Breast epithelium (tissue), 4 donors: Measurements from ENCODE around the gene GCSAM. TPM values are rescaled to one million over a fixed set of nuclear protein-coding genes. Genes with fewer than 3 reads are reported as not detected.

ENCODE experiments used
- DNase-seq, 2 donors: peaks; one replicate each; pipeline ENCODE4 v3.0.0-alpha.2; 2019; ENCODE audit warnings: low spot score in 2 of 2
- H3K27ac ChIP-seq, 2 donors: fragments of 200-600 bp; sonication (generic) in 1 of 2; one replicate each; pipeline ENCODE4 v1.5.1; 2016 to 2019; ENCODE audit warnings: mild to moderate bottlenecking in 1 of 2
- H3K27me3 ChIP-seq, 2 donors: fragments of 200-600 bp; sonication (generic) in 1 of 2; one replicate each; pipeline versions ENCODE4 v1.5.1 to v1.6.0; 2017 to 2019; ENCODE audit warnings: control low read depth in 1 of 2, mild to moderate bottlenecking in 1 of 2
- H3K36me3 ChIP-seq: fragments of 200-600 bp; one replicate; pipeline ENCODE4 v1.5.1; 2019
- H3K4me1 ChIP-seq, 2 donors: fragments of 200-600 bp; sonication (generic); one replicate each; pipeline ENCODE4 v1.5.1; 2016 to 2019; ENCODE audit warnings: control low read depth in 1 of 2
- H3K4me3 ChIP-seq, 3 donors: fragments of 200-600 bp; sonication (generic); 1 replicate in 2 of 3; 2 replicates in 1 of 3; pipeline ENCODE4 v1.5.1; 2016 to 2019; ENCODE audit warnings: mild to moderate bottlenecking in 3 of 3, moderate library complexity in 2 of 3
- H3K9me3 ChIP-seq, 2 donors: fragments of 200-600 bp; sonication (generic) in 1 of 2; one replicate each; pipeline ENCODE4 v1.5.1; 2016 to 2019; ENCODE audit warnings: control low read depth in 1 of 2
- POLR2A ChIP-seq: fragments of 450-650 bp; IDR thresholded peaks from one replicate; pipeline ENCODE4 v1.6.1; 2016; ENCODE audit warnings: antibody characterized with exemption, mild to moderate bottlenecking, moderate library complexity
- POLR2AphosphoS5 ChIP-seq, 3 donors: sonication (generic); formaldehyde crosslinking; IDR thresholded peaks; one replicate each; pipeline ENCODE4 v1.6.1; 2017; ENCODE audit warnings: antibody characterized with exemption in 3 of 3
- intact Hi-C: fragments of 100-400 bp; cut with DNase I; formaldehyde crosslinking; loops from one replicate; pipeline ENCODE4 v1.15.1; 2023; ENCODE audit warnings: low total_unique reads
- total RNA-seq, 3 donors: library from RNA; depleted of rRNA; stranded (reverse); fragments of >200 nt; gene quantifications; one replicate each; pipeline ENCODE4 v1.1.0, GENCODE V29; 2016
- TF ChIP-seq, protein P1 (sequence below), 3 donors: fragments of 450-650 bp; IDR thresholded peaks; one replicate each; pipeline ENCODE4 v1.5.1; 2016 to 2017; ENCODE audit warnings: antibody characterized with exemption in 3 of 3, mild to moderate bottlenecking in 3 of 3, moderate library complexity in 3 of 3

GCSAM gene
- total RNA-seq, 3 donors from 2014 or later, result 0.16 to 1.5 (median 0.66) TPM

DNA sequence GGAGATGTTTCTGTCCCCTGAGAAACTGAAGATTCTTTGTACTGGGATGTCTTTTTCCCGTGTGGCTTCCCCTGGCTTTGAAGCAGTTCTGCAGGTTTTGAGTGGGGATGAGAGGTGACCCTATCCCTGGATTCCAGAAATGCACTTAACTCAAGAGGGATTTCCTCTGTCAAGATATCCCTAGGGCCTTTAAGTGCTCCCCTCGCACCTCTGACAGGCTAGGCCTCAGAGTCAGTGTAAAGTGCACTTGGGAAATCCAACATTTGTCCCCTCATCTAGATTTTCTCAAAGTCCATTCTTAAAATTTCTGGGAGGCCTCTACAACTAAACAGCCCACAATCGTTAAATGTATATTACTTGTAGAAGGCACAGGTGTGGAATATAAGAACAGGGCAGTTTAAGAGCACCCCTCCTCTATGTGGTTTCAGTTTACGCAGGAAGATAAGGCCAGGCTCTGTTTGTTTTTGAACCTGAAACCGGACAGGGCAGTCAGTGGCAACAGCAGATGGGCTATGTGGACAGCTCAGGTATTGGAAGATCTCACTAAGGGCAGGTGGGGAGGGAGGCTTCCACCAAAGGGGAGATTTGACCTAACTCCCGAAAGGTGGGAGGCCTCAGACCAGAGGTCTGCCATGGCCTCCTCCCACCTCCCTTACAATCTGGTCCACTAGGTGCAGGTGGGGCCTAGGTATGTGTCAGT lies 42.0 kb downstream of the GCSAM start:
- Histone ChIP-seq H3K4me3 (no peak overlapping the region), H3K27me3 (no peaks in the 10 kb centered on the region), H3K4me1 (no peaks in the 10 kb centered on the region), H3K27ac (peak overlapping the region; percentile 51 to 55), H3K36me3 (no peaks in the 10 kb centered on the region), H3K9me3 (no peaks in the 10 kb centered on the region)
- intact Hi-C loops, result no loop called here
- no peak for DNase-seq
- TF ChIP-seq, protein P1, sequence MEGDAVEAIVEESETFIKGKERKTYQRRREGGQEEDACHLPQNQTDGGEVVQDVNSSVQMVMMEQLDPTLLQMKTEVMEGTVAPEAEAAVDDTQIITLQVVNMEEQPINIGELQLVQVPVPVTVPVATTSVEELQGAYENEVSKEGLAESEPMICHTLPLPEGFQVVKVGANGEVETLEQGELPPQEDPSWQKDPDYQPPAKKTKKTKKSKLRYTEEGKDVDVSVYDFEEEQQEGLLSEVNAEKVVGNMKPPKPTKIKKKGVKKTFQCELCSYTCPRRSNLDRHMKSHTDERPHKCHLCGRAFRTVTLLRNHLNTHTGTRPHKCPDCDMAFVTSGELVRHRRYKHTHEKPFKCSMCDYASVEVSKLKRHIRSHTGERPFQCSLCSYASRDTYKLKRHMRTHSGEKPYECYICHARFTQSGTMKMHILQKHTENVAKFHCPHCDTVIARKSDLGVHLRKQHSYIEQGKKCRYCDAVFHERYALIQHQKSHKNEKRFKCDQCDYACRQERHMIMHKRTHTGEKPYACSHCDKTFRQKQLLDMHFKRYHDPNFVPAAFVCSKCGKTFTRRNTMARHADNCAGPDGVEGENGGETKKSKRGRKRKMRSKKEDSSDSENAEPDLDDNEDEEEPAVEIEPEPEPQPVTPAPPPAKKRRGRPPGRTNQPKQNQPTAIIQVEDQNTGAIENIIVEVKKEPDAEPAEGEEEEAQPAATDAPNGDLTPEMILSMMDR (IDR thresholded peaks at IDR 0.05), result no peak

DNA sequence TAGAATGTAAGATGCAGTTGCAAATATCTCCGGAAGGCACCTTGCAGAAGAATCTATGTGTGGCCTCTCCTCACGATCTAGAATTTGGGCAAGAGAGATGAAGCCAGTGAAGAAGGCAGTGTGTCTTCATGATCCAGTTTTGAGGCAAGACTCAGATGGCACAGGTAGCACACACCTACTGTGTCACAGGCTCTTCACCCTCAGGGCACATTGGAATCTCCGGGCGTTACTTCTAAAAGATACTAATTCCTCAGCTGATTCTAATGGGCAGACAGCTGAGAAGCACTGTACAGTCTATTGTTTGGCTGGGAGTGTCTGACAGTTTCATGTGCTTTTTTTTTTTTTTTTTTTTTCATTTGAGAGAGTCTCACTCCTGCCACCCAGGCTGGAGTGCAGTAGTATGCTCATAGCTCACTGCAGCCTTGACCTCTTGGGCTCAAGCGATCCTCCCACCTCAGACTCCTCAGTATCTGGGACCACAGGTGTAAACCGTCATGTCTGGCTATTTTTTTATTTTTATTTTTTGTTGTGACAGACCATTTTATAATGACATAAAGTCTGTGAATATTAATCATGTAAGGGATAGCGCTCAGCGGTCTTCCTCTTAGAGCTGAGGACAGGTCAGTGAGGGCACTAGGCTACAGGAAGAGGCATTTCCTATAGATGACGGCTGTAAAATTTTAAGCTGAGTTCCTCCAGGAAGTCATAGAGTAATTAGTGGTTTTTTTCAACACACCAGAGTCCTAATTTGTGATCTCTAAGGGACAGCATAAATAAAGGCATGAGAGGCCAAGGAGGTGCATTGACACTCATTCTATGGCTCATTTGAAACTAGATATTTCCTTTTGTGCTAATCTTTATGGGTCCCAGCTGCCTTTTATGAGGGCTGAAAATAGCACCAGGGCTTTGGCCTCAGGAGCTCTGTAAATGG lies 42.8 kb downstream of the GCSAM start:
- H3K4me3 ChIP-seq, result no peak overlapping the region
- H3K9me3 ChIP-seq, result no peaks in the 10 kb centered on the region
- TF ChIP-seq, protein P1 (IDR thresholded peaks at IDR 0.05), result no peak
- no peak for TF ChIP-seq POLR2AphosphoS5 (IDR thresholded peaks at IDR 0.05)
- no peak for TF ChIP-seq POLR2A
- no peaks in the 10 kb centered on the region for H3K27me3 ChIP-seq
- H3K36me3 ChIP-seq, result no peaks in the 10 kb centered on the region
- intact Hi-C loops, result no loop called here
- DNase-seq, result no peak
- H3K27ac ChIP-seq, result peak overlapping the region; percentile 50 to 51
- no peaks in the 10 kb centered on the region for H3K4me1 ChIP-seq

DNA sequence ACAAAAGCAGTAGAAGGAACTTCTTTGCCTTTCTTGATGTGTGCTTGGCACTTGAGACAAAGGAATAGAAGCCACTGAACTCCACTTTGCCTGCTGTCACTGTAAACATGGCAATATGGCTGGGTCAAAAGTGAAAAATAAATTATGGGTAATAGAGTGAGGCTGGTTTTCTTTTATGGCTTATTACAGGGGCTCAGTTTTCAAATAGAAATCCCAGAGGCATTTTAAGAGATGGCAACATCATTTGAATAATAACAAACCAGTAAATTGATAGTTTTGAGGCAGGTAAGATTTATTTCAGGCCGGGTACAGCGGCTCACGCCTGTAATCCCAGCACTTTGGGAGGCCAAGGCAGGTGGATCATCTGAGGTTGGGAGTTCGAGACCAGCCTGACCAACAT lies 44.1 kb downstream of the GCSAM start:
- no peak for DNase-seq
- Histone ChIP-seq H3K9me3 (no peaks in the 10 kb centered on the region), H3K27ac (no peak overlapping the region), H3K27me3 (no peaks in the 10 kb centered on the region), H3K4me1 (no peaks in the 10 kb centered on the region), H3K36me3 (no peaks in the 10 kb centered on the region), H3K4me3 (no peak overlapping the region)
- intact Hi-C loops, result no loop called here
- TF ChIP-seq POLR2AphosphoS5 (IDR thresholded peaks at IDR 0.05) (no peak), POLR2A (no peak)
- TF ChIP-seq, protein P1 (IDR thresholded peaks at IDR 0.05), result no peak

DNA sequence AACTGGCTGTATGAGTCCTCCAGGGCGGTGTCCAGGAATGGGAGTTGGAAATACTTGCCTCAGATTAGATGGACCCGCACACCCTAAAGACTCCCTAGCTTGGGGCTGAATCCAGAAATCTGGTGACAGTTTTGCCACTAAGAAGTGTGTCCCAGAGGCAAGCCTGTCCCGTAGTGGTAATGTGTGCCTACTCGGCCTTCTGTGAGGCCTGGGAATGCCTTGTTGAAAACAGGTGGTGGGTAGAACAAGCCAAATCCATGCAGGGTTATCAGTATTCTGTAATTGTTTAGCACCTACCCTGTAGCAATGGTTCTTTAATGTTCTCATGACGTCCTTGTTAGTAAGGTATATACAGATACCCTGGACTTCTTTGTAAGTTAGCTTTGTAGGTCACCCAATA lies 45.3 kb downstream of the GCSAM start:
- TF ChIP-seq POLR2A (no peak), POLR2AphosphoS5 (IDR thresholded peaks at IDR 0.05) (no peak)
- TF ChIP-seq, protein P1 (IDR thresholded peaks at IDR 0.05), result no peak
- no peak overlapping the region for H3K4me3 ChIP-seq
- DNase-seq, result no peak
- H3K9me3 ChIP-seq, result no peaks in the 10 kb centered on the region
- no peaks in the 10 kb centered on the region for H3K4me1 ChIP-seq
- intact Hi-C loops, result no loop called here
- no peak overlapping the region for H3K27ac ChIP-seq
- no peaks in the 10 kb centered on the region for H3K36me3 ChIP-seq
- no peaks in the 10 kb centered on the region for H3K27me3 ChIP-seq
